Natural killer cell (primary cell): ENCODE data around the gene MBP. TPM values are rescaled to one million over a fixed set of nuclear protein-coding genes. Genes with fewer than 3 reads are reported as not detected.

Source experiments
- ATAC-seq, 3 donors: fragments of 150-1000 bp in 2 of 3; fragments of 200-7000 bp in 1 of 3; cut with Tn5 transposase; 1 replicate in 1 of 3; 2 replicates in 2 of 3; pipeline ENCODE4 v1.10.0; 2021; ENCODE audit warnings: mild to moderate bottlenecking in 2 of 3, moderate library complexity in 2 of 3
- DNase-seq, 2 donors: peaks; one replicate each; pipeline versions ENCODE4 v3.0.0 to v3.0.0-alpha.2; 2013 to 2021; ENCODE audit warnings: mixed read lengths in 1 of 2
- H3K27ac ChIP-seq: one replicate; pipeline ENCODE4 v1.5.1; 2013; ENCODE audit warnings: mild to moderate bottlenecking, low read length
- H3K27me3 ChIP-seq: one replicate; pipeline ENCODE4 v1.6.1; 2013; ENCODE audit warnings: low read length; ENCODE audit not compliant: control insufficient read depth, insufficient read depth
- H3K36me3 ChIP-seq: one replicate; pipeline ENCODE4 v1.6.1; 2013; ENCODE audit warnings: low read length; ENCODE audit not compliant: control insufficient read depth, insufficient read depth
- H3K4me1 ChIP-seq: one replicate; pipeline ENCODE4 v1.6.1; 2013; ENCODE audit warnings: low read length; ENCODE audit not compliant: control insufficient read depth, insufficient read depth
- H3K4me3 ChIP-seq: one replicate; pipeline ENCODE4 v1.5.1; 2013; ENCODE audit warnings: low read length
- H3K9me3 ChIP-seq: one replicate; pipeline ENCODE4 v1.6.1; 2013; ENCODE audit warnings: low read length; ENCODE audit not compliant: control insufficient read depth, insufficient read depth
- H3K27ac Mint-ChIP-seq, 2 donors: one replicate each; pipeline ENCODE4 v1.8.0; 2022; ENCODE audit warnings: mild to moderate bottlenecking in 2 of 2, mixed read lengths in 2 of 2, moderate library complexity in 1 of 2
- H3K27me3 Mint-ChIP-seq, 2 donors: one replicate each; pipeline ENCODE4 v1.8.0; 2022; ENCODE audit warnings: low read depth in 2 of 2, mixed read lengths in 2 of 2
- H3K36me3 Mint-ChIP-seq: one replicate; pipeline ENCODE4 v1.8.0; 2022; ENCODE audit warnings: mixed read lengths
- H3K4me1 Mint-ChIP-seq, 2 donors: one replicate each; pipeline ENCODE4 v1.8.0; 2022; ENCODE audit warnings: mixed read lengths in 2 of 2
- H3K4me3 Mint-ChIP-seq: one replicate; pipeline ENCODE4 v1.8.0; 2022; ENCODE audit warnings: mild to moderate bottlenecking, moderate library complexity, mixed read lengths
- H3K9me3 Mint-ChIP-seq, 2 donors: one replicate each; pipeline ENCODE4 v1.8.0; 2022; ENCODE audit warnings: mixed read lengths in 2 of 2
- WGBS: methylation state at CpG from one replicate; pipeline ENCODE4 v1.1.7; 2013; ENCODE audit warnings: missing lambda C conversion rate; ENCODE audit not compliant: insufficient coverage; 5-methylcytosine and 5-hydroxymethylcytosine counted together
- intact Hi-C: fragments of 100-400 bp; cut with micrococcal nuclease; formaldehyde crosslinking; loops from one replicate; pipeline ENCODE4 v1.14.2; 2022
- total RNA-seq, 4 donors: library from RNA; stranded (reverse); fragments of 120-200 nt in 1 of 4; gene quantifications; one replicate each; pipeline versions ENCODE4 v1.2.3 to v1.2.4, GENCODE V29; 2013 to 2022
- TF ChIP-seq, protein P1 (sequence below): fragments of 200-600 bp; IDR thresholded peaks from one replicate; pipeline ENCODE4 v1.8.0; 2022; ENCODE audit warnings: antibody characterized with exemption

Gene MBP
- total RNA-seq, 3 donors from 2014 or later (not counting 1 experiment from before 2014, with no cell fraction given) = 183 to 344 (median 325) TPM

DNA sequence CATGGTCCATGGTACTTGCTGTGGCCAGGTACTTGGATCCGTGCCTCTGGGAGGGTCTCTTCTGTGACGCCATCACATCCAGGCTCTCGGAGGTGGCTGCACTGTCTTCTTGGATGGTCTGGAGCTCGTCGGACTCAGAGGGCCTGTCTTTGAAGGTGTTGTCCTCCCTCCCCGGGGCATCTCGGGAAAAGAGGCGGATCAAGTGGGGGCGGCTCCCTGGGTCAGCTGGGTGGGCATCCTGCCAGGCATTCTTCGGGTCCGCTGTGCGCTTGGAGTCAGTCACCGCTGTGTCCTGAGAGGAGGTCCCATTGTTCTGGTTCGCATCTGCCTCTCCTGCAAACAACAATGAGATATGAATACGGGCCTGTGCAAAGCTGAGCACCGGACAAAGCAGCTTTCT, 115.6 kb downstream of the MBP start:
- intact Hi-C loops = no loop called here
- H3K9me3 ChIP-seq = no peaks in the 10 kb centered on the region
- peaks cover 67% of the 10 kb centered on the region for H3K36me3 ChIP-seq
- TF ChIP-seq, protein P1, sequence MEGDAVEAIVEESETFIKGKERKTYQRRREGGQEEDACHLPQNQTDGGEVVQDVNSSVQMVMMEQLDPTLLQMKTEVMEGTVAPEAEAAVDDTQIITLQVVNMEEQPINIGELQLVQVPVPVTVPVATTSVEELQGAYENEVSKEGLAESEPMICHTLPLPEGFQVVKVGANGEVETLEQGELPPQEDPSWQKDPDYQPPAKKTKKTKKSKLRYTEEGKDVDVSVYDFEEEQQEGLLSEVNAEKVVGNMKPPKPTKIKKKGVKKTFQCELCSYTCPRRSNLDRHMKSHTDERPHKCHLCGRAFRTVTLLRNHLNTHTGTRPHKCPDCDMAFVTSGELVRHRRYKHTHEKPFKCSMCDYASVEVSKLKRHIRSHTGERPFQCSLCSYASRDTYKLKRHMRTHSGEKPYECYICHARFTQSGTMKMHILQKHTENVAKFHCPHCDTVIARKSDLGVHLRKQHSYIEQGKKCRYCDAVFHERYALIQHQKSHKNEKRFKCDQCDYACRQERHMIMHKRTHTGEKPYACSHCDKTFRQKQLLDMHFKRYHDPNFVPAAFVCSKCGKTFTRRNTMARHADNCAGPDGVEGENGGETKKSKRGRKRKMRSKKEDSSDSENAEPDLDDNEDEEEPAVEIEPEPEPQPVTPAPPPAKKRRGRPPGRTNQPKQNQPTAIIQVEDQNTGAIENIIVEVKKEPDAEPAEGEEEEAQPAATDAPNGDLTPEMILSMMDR = no peak
- WGBS = 97% methylated on average over 16 of the region's 16 CpGs
- no peak for DNase-seq
- H3K4me3 Mint-ChIP-seq = no peak overlapping the region
- no peak for ATAC-seq
- H3K27ac Mint-ChIP-seq = peak overlapping the region; percentile 29 to 74
- H3K9me3 Mint-ChIP-seq = peaks cover 0 to 2% of the 10 kb centered on the region in 2 donors
- peaks cover 45% of the 10 kb centered on the region for H3K4me1 ChIP-seq
- no peak overlapping the region for H3K4me3 ChIP-seq
- H3K27ac ChIP-seq = no peak overlapping the region
- H3K4me1 Mint-ChIP-seq = peaks cover 75 to 88% of the 10 kb centered on the region in 2 donors
- no peaks in the 10 kb centered on the region for H3K27me3 Mint-ChIP-seq
- H3K27me3 ChIP-seq = no peaks in the 10 kb centered on the region
- no peaks in the 10 kb centered on the region for H3K36me3 Mint-ChIP-seq

DNA sequence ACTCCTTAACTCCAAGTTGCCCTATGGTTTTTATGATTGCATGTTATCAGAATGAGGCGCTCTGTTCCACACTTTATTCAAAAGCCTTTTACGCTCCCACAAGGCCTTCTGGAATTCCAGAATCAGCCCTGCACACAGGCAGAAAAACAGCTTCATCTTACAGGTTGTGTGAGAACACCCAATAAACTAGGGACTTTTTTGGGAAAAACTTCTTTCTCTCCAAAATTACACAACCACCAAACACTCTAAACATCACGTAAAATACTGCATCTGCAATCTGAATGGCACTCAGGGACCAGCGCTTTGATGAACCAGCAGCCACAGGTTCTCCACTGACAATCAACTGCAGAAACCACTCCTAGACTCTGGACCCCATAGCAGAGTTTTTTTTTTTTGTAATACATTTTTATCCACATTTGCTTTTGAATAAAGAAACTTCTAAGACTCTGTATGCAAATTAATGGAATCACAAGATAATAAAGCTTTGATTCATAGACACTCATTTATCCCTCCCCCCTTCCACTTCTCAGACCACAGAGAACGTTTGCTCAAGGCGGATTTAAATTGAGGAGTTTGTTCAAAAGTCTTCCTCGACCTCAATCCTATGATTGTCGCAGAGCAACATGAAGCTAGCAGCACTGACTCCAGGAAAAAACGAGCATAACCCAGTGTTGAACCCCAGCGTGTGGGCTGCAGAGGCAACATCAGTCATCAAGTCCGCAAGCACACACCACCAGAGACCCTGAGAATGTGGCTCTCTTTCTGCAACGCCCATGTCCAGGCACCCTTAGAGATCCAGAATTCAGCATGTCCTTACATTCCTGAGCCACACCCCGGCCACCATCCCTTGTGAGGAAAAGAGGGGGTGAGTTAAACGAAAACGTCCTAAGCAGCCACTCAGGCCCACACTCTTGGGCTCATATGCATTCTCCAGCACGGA, 116.5 kb downstream of the MBP start:
- H3K9me3 ChIP-seq = no peaks in the 10 kb centered on the region
- H3K4me3 ChIP-seq = no peak overlapping the region
- Mint-ChIP-seq H3K36me3 (peaks cover under 1% of the 10 kb centered on the region), H3K27me3 (no peaks in the 10 kb centered on the region), H3K27ac (peak overlapping the region; percentile 72 to 86), H3K9me3 (peaks cover 0 to 2% of the 10 kb centered on the region in 2 donors), H3K4me1 (peaks cover 78 to 85% of the 10 kb centered on the region in 2 donors), H3K4me3 (no peak overlapping the region)
- ATAC-seq (no peak), DNase-seq (no peak)
- intact Hi-C loops = no loop called here
- 91% methylated on average over 15 of the region's 16 CpGs for WGBS
- H3K27me3 ChIP-seq = no peaks in the 10 kb centered on the region
- H3K36me3 ChIP-seq = peaks cover 72% of the 10 kb centered on the region
- TF ChIP-seq, protein P1 = no peak
- H3K27ac ChIP-seq = no peak overlapping the region
- peaks cover 40% of the 10 kb centered on the region for H3K4me1 ChIP-seq

DNA sequence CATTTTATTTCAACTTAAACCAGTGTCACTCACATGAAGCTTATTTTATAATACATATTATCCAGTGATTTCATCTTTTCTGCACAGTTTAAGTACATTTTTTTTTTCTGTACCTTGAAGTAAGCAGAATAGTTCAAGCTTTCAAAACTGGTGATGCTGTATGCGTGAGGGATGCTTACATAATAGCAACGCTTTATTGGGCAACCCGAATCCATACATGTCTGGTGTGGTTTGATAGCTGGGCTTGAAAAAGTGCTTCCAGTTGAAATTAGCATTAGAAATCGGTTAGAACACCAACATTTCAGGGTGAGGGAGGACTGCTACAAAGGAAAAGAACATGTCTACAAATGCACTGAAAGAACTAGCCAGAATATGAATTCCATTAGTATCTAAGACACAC, 117.4 kb downstream of the MBP start:
- Histone ChIP-seq H3K4me1 (peaks cover 32% of the 10 kb centered on the region), H3K9me3 (no peaks in the 10 kb centered on the region), H3K36me3 (peaks cover 79% of the 10 kb centered on the region), H3K27ac (no peak overlapping the region), H3K4me3 (no peak overlapping the region), H3K27me3 (no peaks in the 10 kb centered on the region)
- no peak for ATAC-seq
- peaks cover 0 to 2% of the 10 kb centered on the region in 2 donors for H3K9me3 Mint-ChIP-seq
- TF ChIP-seq, protein P1 = no peak
- H3K27ac Mint-ChIP-seq = peak overlapping the region; percentile 72 to 86
- 88% methylated on average over 4 of the region's 4 CpGs for WGBS
- no peak for DNase-seq
- peaks cover 77 to 78% of the 10 kb centered on the region in 2 donors for H3K4me1 Mint-ChIP-seq
- H3K27me3 Mint-ChIP-seq = no peaks in the 10 kb centered on the region
- H3K4me3 Mint-ChIP-seq = no peak overlapping the region
- intact Hi-C loops = no loop called here
- H3K36me3 Mint-ChIP-seq = peaks cover 8% of the 10 kb centered on the region
